Suprapubic skin (tissue), 4 donors: ENCODE measurements around the gene COL20A1. TPM values are rescaled to one million over a fixed set of nuclear protein-coding genes. Genes with fewer than 3 reads are reported as not detected.

ENCODE experiments used
- DNase-seq, 2 donors: peaks; one replicate each; pipeline ENCODE4 v3.0.0-alpha.2; 2019; ENCODE audit warnings: low spot score in 2 of 2
- H3K27ac ChIP-seq: fragments of 200-600 bp; sonication (generic); one replicate; pipeline ENCODE4 v1.5.1; 2019
- H3K27me3 ChIP-seq: fragments of 200-600 bp; sonication (generic); one replicate; pipeline ENCODE4 v1.5.1; 2019
- H3K36me3 ChIP-seq: fragments of 200-600 bp; sonication (generic); one replicate; pipeline ENCODE4 v1.5.1; 2019
- H3K4me1 ChIP-seq: fragments of 200-600 bp; sonication (generic); one replicate; pipeline ENCODE4 v1.5.1; 2019
- H3K4me3 ChIP-seq: fragments of 200-600 bp; sonication (generic); one replicate; pipeline ENCODE4 v1.5.1; 2019; ENCODE audit warnings: mild to moderate bottlenecking
- H3K9me3 ChIP-seq: fragments of 200-600 bp; sonication (generic); one replicate; pipeline ENCODE4 v1.5.1; 2019
- CTCF ChIP-seq, 2 donors: fragments of 200-600 bp in 1 of 2; fragments of 450-650 bp in 1 of 2; sonication (generic) in 1 of 2; IDR thresholded peaks; one replicate each; pipeline ENCODE4 v1.5.1; 2016 to 2019; ENCODE audit warnings: antibody characterized with exemption in 2 of 2, mild to moderate bottlenecking in 1 of 2, moderate library complexity in 1 of 2
- EP300 ChIP-seq: sonication (generic); formaldehyde crosslinking; IDR thresholded peaks from one replicate; pipeline ENCODE4 v1.6.1; 2017; ENCODE audit warnings: antibody characterized with exemption
- POLR2A ChIP-seq, 2 donors: fragments of 450-650 bp; IDR thresholded peaks; one replicate each; pipeline ENCODE4 v1.6.1; 2017; ENCODE audit warnings: antibody characterized with exemption in 2 of 2, mild to moderate bottlenecking in 2 of 2, moderate library complexity in 2 of 2
- POLR2AphosphoS5 ChIP-seq, 3 donors: sonication (generic); formaldehyde crosslinking; IDR thresholded peaks; one replicate each; pipeline ENCODE4 v1.6.1; 2017; ENCODE audit warnings: antibody characterized with exemption in 3 of 3
- WGBS: methylation state at CpG from one replicate; pipeline ENCODE4 v1.1.5; 2018; 5-methylcytosine and 5-hydroxymethylcytosine counted together
- total RNA-seq, 4 donors: library from RNA; depleted of rRNA; stranded (reverse); fragments of >200 nt; gene quantifications; one replicate each; pipeline ENCODE4 v1.1.0, GENCODE V29; 2016

Gene COL20A1
- total RNA-seq, 4 donors from 2014 or later = not detected

GRCh38 chr20:63325554-63326313 lies 32.7 kb downstream of the COL20A1 start:
- Histone ChIP-seq H3K9me3 (no peaks in the 10 kb centered on the region), H3K36me3 (no peaks in the 10 kb centered on the region), H3K27me3 (peaks cover 55% of the 10 kb centered on the region), H3K27ac (no peak overlapping the region), H3K4me3 (no peak overlapping the region), H3K4me1 (peaks cover 3% of the 10 kb centered on the region)
- DNase-seq = no peak
- TF ChIP-seq EP300 (no peak), CTCF (IDR thresholded peaks at IDR 0.05) (no peak), POLR2A (IDR thresholded peaks at IDR 0.05) (no peak), POLR2AphosphoS5 (IDR thresholded peaks at IDR 0.05) (no peak)
- 82% methylated on average over 2 of the region's 8 CpGs for whole genome bisulfite sequencing

DNA sequence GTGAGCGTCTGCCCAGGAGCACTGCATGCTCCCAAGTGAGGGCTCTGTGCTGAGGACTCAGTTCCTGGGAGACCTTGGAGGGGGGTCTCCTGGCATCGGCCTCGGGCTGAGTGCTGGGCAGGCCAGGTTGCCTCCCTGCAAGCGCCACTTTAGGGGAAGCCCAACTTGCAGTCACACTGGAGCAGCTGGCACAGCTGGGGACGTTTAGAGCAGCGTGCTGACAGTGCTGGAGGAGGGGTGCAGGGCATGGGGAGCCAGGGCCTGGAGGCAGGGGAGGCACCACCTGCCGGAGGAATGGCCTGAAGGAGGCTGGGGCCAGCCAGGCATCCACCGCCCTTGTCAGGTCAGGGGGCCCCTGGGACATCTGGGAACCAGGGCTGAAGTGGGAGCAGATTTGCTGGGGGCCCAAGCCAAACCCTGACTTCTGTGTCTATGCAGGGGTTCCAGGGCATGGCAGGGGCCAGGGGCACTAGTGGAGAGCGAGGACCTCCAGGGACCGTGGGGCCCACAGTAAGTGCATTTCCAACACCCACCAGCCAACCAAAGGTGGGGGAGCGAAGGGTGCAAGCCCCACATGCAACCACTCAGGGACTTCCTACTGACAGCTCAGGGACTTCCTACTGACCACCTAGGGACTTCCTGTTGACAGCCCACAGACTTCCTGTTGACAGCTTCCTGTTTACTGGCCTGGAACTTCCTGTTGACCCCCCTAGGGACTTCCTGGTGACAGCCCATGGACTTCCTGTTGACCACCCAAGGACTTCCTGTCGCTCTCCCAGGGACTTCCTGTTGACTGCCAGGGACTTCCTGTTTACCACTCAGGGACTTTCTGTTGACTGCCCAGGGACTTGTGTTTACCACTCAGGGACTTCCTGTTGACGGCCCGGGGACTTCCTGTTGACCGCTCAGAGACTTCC lies 33.6 kb downstream of the COL20A1 start:
- H3K27ac ChIP-seq = no peak overlapping the region
- TF ChIP-seq POLR2A (IDR thresholded peaks at IDR 0.05) = no peak
- no peak for TF ChIP-seq EP300
- no peak for TF ChIP-seq POLR2AphosphoS5 (IDR thresholded peaks at IDR 0.05)
- TF ChIP-seq CTCF (IDR thresholded peaks at IDR 0.05) = no peak
- DNase-seq = no peak
- no peaks in the 10 kb centered on the region for H3K9me3 ChIP-seq
- no peaks in the 10 kb centered on the region for H3K36me3 ChIP-seq
- WGBS = 72% methylated on average over 9 of the region's 15 CpGs
- peaks cover 6% of the 10 kb centered on the region for H3K4me1 ChIP-seq
- no peak overlapping the region for H3K4me3 ChIP-seq
- H3K27me3 ChIP-seq = peaks cover 50% of the 10 kb centered on the region

DNA sequence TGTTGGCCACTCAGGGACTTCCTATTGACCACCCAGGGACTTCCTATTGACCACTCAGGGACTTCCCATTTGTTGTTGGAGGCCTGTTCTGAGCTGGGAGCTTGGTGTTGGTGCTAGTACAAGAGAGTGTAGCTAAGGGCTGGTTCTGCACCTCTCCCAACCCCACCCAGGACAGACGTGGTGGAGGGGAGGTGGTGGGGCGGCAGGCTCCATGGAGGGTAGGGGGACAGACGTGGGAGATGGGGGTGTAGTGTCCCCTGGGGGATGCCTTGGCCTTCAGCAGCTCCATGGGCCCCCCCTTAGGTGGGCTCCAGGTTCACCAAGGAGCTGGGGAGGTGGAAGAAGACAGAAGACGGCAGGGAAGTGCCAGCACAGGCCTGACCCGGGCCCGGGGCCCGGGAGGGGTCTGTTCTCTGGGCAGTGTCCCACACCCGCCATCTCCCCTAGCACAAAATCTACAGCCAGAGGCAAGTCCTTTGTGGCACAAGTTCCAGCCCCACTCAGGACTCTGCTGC lies 34.3 kb downstream of the COL20A1 start:
- Histone ChIP-seq H3K4me1 (peaks cover 6% of the 10 kb centered on the region), H3K36me3 (no peaks in the 10 kb centered on the region), H3K27me3 (peaks cover 46% of the 10 kb centered on the region), H3K4me3 (no peak overlapping the region), H3K9me3 (no peaks in the 10 kb centered on the region), H3K27ac (no peak overlapping the region)
- DNase-seq = no peak
- WGBS = 74% methylated on average over 4 of the region's 8 CpGs
- TF ChIP-seq POLR2A (IDR thresholded peaks at IDR 0.05) = no peak
- no peak for TF ChIP-seq EP300
- no peak for TF ChIP-seq CTCF (IDR thresholded peaks at IDR 0.05)
- TF ChIP-seq POLR2AphosphoS5 (IDR thresholded peaks at IDR 0.05) = no peak

DNA sequence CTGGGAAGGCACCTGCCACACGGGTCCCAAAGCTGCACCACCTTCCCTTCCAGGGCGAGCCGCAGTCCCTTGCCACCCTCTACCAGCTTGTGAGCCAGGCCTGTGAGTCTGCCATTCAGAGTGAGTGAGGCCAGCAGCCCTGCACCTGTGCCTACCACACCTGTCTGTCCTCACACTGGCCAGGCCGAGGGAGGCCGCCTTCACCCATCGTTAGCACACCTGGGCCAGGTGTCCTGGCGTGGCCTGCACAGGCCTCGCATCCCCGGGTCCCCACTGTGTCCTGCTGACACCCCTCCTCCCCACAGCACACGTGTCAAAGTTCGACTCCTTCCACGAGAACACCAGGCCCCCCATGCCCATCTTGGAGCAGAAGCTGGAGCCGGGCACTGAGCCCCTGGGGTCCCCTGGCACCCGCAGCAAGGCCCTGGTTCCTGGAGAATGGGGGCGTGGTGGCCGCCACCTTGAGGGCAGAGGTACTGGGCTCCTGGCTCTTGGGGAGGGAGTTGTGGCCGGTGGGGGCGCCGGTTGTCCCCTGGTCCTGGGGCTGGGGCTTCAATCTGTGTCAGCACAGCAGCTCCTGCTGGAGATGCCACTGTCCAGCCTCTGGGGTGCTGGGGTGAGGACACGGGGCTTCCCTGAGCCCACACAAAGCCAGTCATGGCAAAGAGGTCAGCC lies 35.2 kb downstream of the COL20A1 start:
- no peak for DNase-seq
- no peak overlapping the region for H3K27ac ChIP-seq
- peaks cover 10% of the 10 kb centered on the region for H3K4me1 ChIP-seq
- H3K27me3 ChIP-seq = peaks cover 48% of the 10 kb centered on the region
- no peaks in the 10 kb centered on the region for H3K36me3 ChIP-seq
- H3K4me3 ChIP-seq = no peak overlapping the region
- H3K9me3 ChIP-seq = no peaks in the 10 kb centered on the region
- 80% methylated on average over 8 of the region's 20 CpGs for WGBS
- no peak for TF ChIP-seq EP300
- no peak for TF ChIP-seq CTCF (IDR thresholded peaks at IDR 0.05)
- no peak for TF ChIP-seq POLR2AphosphoS5 (IDR thresholded peaks at IDR 0.05)
- TF ChIP-seq POLR2A (IDR thresholded peaks at IDR 0.05) = no peak
